HG02884 (cell line): Measurements from ENCODE around the gene LZTS2.

ENCODE experiments used
- ATAC-seq: cut with Tn5 transposase; IDR thresholded peaks from one replicate; pipeline ENCODE4 v1.9.1; 2021; ENCODE audit warnings: mild to moderate bottlenecking, moderate library complexity; ENCODE audit not compliant: unreplicated experiment

Gene LZTS2

GRCh38 chr10:101012525-101013364, 13.1 kb downstream of the LZTS2 start:
- ATAC-seq: no peak

GRCh38 chr10:101013365-101013825, 13.8 kb downstream of the LZTS2 start:
- no peak for ATAC-seq

- no peak for ATAC-seq
Measured at GRCh38 chr10:101014230-101014884, 14.7 kb downstream of the LZTS2 start.

GRCh38 chr10:101014966-101015581, 15.5 kb downstream of the LZTS2 start:
- ATAC-seq: no peak

GRCh38 chr10:101015582-101015973, 16.0 kb downstream of the LZTS2 start:
- ATAC-seq: no peak

GRCh38 chr10:101016814-101017213, 17.2 kb downstream of the LZTS2 start:
- no peak for ATAC-seq

GRCh38 chr10:101018118-101018599, 18.6 kb downstream of the LZTS2 start:
- ATAC-seq: no peak

- ATAC-seq: no peak
Measured at GRCh38 chr10:101018600-101019439, 19.2 kb downstream of the LZTS2 start.

GRCh38 chr10:101019440-101019703, 19.8 kb downstream of the LZTS2 start:
- ATAC-seq: no peak

- no peak for ATAC-seq
Measured at GRCh38 chr10:101020427-101021075, 20.9 kb downstream of the LZTS2 start.

GRCh38 chr10:101021239-101021638, 21.6 kb downstream of the LZTS2 start:
- ATAC-seq: no peak

- no peak for ATAC-seq
Measured at GRCh38 chr10:101021692-101022251, 22.2 kb downstream of the LZTS2 start.

GRCh38 chr10:101022967-101023705, 23.5 kb downstream of the LZTS2 start:
- no peak for ATAC-seq

- ATAC-seq: no peak
Measured at GRCh38 chr10:101027106-101027720, 27.6 kb downstream of the LZTS2 start.

- no peak for ATAC-seq
Measured at GRCh38 chr10:101028446-101029337, 29.1 kb downstream of the LZTS2 start.

GRCh38 chr10:101029520-101030295, 30.1 kb downstream of the LZTS2 start:
- ATAC-seq: no peak

- no peak for ATAC-seq
Measured at GRCh38 chr10:101030496-101031127, 31.0 kb downstream of the LZTS2 start.
